ENCODE measurements around the gene AKAP13. TPM values are rescaled to one million over a fixed set of nuclear protein-coding genes. Genes with fewer than 3 reads are reported as not detected.

AKAP13 gene
- polyA plus RNA-seq, 4 donors, result 39.4 to 71.6 (median 58.5) TPM

DNA sequence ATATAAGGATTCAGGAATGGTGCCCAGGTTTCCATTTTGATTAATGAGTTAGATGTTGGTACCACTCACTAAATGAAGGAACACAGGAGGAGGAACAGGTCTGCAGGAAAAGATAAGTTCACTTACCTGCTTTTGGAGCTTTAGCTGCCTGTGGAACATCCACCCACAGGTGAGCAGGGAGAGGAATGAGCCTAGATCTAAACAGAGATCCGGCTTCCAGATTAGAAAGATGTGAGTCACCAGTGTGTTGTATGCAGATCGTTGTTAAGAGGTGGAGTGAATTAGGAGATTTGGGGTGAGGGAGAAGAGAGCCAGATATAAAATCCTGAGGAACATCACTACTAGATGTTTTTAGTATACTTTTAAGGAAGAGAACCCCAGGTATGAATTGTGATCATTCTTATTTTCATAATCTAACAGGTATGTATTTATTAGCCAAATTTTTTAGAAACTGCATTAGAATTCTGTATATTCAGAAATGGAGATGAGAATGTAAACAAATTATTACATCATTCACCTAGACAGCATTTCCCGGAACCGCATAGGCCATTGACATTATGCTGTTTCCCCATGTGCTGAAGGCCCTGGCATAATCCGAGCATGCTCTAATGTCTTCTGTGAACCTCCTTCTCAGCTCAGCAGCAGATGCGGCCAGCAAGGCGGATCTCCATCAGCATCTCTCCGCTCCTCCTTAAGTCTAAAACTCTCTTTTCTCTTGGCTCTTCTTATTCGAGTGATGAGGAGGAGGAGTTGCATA is 296.1 kb downstream of the AKAP13 start:
- WGBS, 3 donors, result 85 to 87% (median 85%) methylated on average over 9 of the region's 9 CpGs
- Histone ChIP-seq H3K4me3 (ENCODE audit: low read depth in 1 of 3, low read length in 3 of 3) (no peak overlapping the region), H3K4me1 (ENCODE audit: control insufficient read depth in 3 of 3, insufficient read depth in 2 of 3, low read depth in 1 of 3, low read length in 2 of 3) (no peaks in the 10 kb centered on the region), H3K27ac (ENCODE audit: low read depth in 1 of 3, low read length in 2 of 3) (no peak overlapping the region), H3K27me3 (ENCODE audit: control insufficient read depth in 3 of 3, insufficient read depth in 3 of 3, low read length in 3 of 3) (no peaks in the 10 kb centered on the region), H3K36me3 (ENCODE audit: control insufficient read depth in 3 of 3, insufficient read depth in 2 of 3, low read depth in 1 of 3, low read length in 3 of 3) (peaks cover 7 to 28% (median 20%) of the 10 kb centered on the region in 3 donors), H3K9me3 (ENCODE audit: control insufficient read depth in 2 of 2, insufficient read depth in 1 of 2, low read depth in 1 of 2, low read length in 1 of 2) (no peaks in the 10 kb centered on the region)
- no peak for FAIRE-seq
- no peak for DNase-seq

- FAIRE-seq (no peak), DNase-seq (no peak)
- Histone ChIP-seq H3K9me3 (ENCODE audit: control insufficient read depth in 2 of 2, insufficient read depth in 1 of 2, low read depth in 1 of 2, low read length in 1 of 2) (no peaks in the 10 kb centered on the region), H3K4me1 (ENCODE audit: control insufficient read depth in 3 of 3, insufficient read depth in 2 of 3, low read depth in 1 of 3, low read length in 2 of 3) (no peaks in the 10 kb centered on the region), H3K27me3 (ENCODE audit: control insufficient read depth in 3 of 3, insufficient read depth in 3 of 3, low read length in 3 of 3) (no peaks in the 10 kb centered on the region), H3K4me3 (ENCODE audit: low read depth in 1 of 3, low read length in 3 of 3) (no peak overlapping the region), H3K36me3 (ENCODE audit: control insufficient read depth in 3 of 3, insufficient read depth in 2 of 3, low read depth in 1 of 3, low read length in 3 of 3) (peaks cover 4 to 29% (median 20%) of the 10 kb centered on the region in 3 donors), H3K27ac (ENCODE audit: low read depth in 1 of 3, low read length in 2 of 3) (no peak overlapping the region)
- WGBS, 3 donors, result 91 to 96% (median 91%) methylated on average over 4 of the region's 4 CpGs
Observed at GRCh38 chr15:85679231-85679630, 298.8 kb downstream of the AKAP13 start.

GRCh38 chr15:85681386-85681785 is 301.0 kb downstream of the AKAP13 start:
- H3K4me3 ChIP-seq (ENCODE audit: low read depth in 1 of 3, low read length in 3 of 3), result no peak overlapping the region
- WGBS, 3 donors, result 59 to 79% (median 65%) methylated on average over 4 of the region's 4 CpGs
- no peaks in the 10 kb centered on the region for H3K27me3 ChIP-seq (ENCODE audit: control insufficient read depth in 3 of 3, insufficient read depth in 3 of 3, low read length in 3 of 3)
- no peaks in the 10 kb centered on the region for H3K4me1 ChIP-seq (ENCODE audit: control insufficient read depth in 3 of 3, insufficient read depth in 2 of 3, low read depth in 1 of 3, low read length in 2 of 3)
- DNase-seq (peak; percentile 43 to 57), FAIRE-seq (no peak)
- peaks cover 4 to 36% (median 18%) of the 10 kb centered on the region in 3 donors for H3K36me3 ChIP-seq (ENCODE audit: control insufficient read depth in 3 of 3, insufficient read depth in 2 of 3, low read depth in 1 of 3, low read length in 3 of 3)
- H3K27ac ChIP-seq (ENCODE audit: low read depth in 1 of 3, low read length in 2 of 3), result no peak overlapping the region
- H3K9me3 ChIP-seq (ENCODE audit: control insufficient read depth in 2 of 2, insufficient read depth in 1 of 2, low read depth in 1 of 2, low read length in 1 of 2), result no peaks in the 10 kb centered on the region

- H3K9me3 ChIP-seq (ENCODE audit: control insufficient read depth in 2 of 2, insufficient read depth in 1 of 2, low read depth in 1 of 2, low read length in 1 of 2), result no peaks in the 10 kb centered on the region
- H3K4me1 ChIP-seq (ENCODE audit: control insufficient read depth in 3 of 3, insufficient read depth in 2 of 3, low read depth in 1 of 3, low read length in 2 of 3), result peaks cover 0 to 3% (median 0%) of the 10 kb centered on the region in 3 donors
- H3K27me3 ChIP-seq (ENCODE audit: control insufficient read depth in 3 of 3, insufficient read depth in 3 of 3, low read length in 3 of 3), result no peaks in the 10 kb centered on the region
- DNase-seq, result no peak
- H3K36me3 ChIP-seq (ENCODE audit: control insufficient read depth in 3 of 3, insufficient read depth in 2 of 3, low read depth in 1 of 3, low read length in 3 of 3), result peaks cover 2 to 27% (median 22%) of the 10 kb centered on the region in 3 donors
- WGBS, 3 donors, result 89 to 95% (median 92%) methylated on average over 6 of the region's 6 CpGs
- no peak for FAIRE-seq
- no peak overlapping the region for H3K27ac ChIP-seq (ENCODE audit: low read depth in 1 of 3, low read length in 2 of 3)
- H3K4me3 ChIP-seq (ENCODE audit: low read depth in 1 of 3, low read length in 3 of 3), result no peak overlapping the region
Observed at GRCh38 chr15:85684174-85684710, 303.8 kb downstream of the AKAP13 start.

- Histone ChIP-seq H3K4me1 (ENCODE audit: control insufficient read depth in 3 of 3, insufficient read depth in 2 of 3, low read depth in 1 of 3, low read length in 2 of 3) (peaks cover 0 to 7% (median 0%) of the 10 kb centered on the region in 3 donors), H3K27me3 (ENCODE audit: control insufficient read depth in 3 of 3, insufficient read depth in 3 of 3, low read length in 3 of 3) (no peaks in the 10 kb centered on the region), H3K4me3 (ENCODE audit: low read depth in 1 of 3, low read length in 3 of 3) (no peak overlapping the region), H3K27ac (ENCODE audit: low read depth in 1 of 3, low read length in 2 of 3) (no peak overlapping the region), H3K36me3 (ENCODE audit: control insufficient read depth in 3 of 3, insufficient read depth in 2 of 3, low read depth in 1 of 3, low read length in 3 of 3) (peaks cover 2 to 27% (median 22%) of the 10 kb centered on the region in 3 donors), H3K9me3 (ENCODE audit: control insufficient read depth in 2 of 2, insufficient read depth in 1 of 2, low read depth in 1 of 2, low read length in 1 of 2) (no peaks in the 10 kb centered on the region)
- DNase-seq (no peak), FAIRE-seq (no peak)
- 85 to 87% (median 86%) methylated on average over 9 of the region's 9 CpGs for WGBS, 3 donors
Observed at GRCh38 chr15:85685356-85685755, 305.0 kb downstream of the AKAP13 start.

GRCh38 chr15:85687329-85687728 is 306.9 kb downstream of the AKAP13 start:
- H3K4me3 ChIP-seq (ENCODE audit: low read depth in 1 of 3, low read length in 3 of 3), result no peak overlapping the region
- H3K36me3 ChIP-seq (ENCODE audit: control insufficient read depth in 3 of 3, insufficient read depth in 2 of 3, low read depth in 1 of 3, low read length in 3 of 3), result peaks cover 2 to 31% (median 22%) of the 10 kb centered on the region in 3 donors
- DNase-seq, result no peak
- no peaks in the 10 kb centered on the region for H3K9me3 ChIP-seq (ENCODE audit: control insufficient read depth in 2 of 2, insufficient read depth in 1 of 2, low read depth in 1 of 2, low read length in 1 of 2)
- FAIRE-seq, result no peak
- H3K4me1 ChIP-seq (ENCODE audit: control insufficient read depth in 3 of 3, insufficient read depth in 2 of 3, low read depth in 1 of 3, low read length in 2 of 3), result peaks cover 0 to 7% (median 0%) of the 10 kb centered on the region in 3 donors
- 82 to 90% (median 82%) methylated on average over 2 of the region's 2 CpGs for WGBS, 3 donors
- no peaks in the 10 kb centered on the region for H3K27me3 ChIP-seq (ENCODE audit: control insufficient read depth in 3 of 3, insufficient read depth in 3 of 3, low read length in 3 of 3)
- H3K27ac ChIP-seq (ENCODE audit: low read depth in 1 of 3, low read length in 2 of 3), result no peak overlapping the region

DNA sequence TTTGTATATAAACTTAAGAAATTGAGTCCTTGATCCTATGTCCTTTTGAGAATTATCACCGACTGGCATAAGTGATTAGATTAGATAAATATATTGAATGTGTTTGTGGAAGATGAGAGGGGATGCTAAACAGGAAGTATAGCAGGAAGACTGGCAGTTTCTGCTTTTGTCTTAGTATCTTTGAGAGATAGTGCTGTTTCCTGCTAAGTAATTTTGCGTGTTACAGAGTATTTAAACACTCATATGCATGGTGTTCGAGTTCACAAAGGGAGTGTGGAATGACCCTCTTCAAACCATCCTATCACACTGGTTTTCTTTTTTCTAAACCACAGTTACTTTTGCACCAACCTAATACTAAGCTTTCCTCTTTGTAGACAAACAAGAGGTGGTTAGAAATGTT is 308.3 kb downstream of the AKAP13 start:
- WGBS, 3 donors, result 29 to 55% (median 45%) methylated on average over 3 of the region's 3 CpGs
- Histone ChIP-seq H3K9me3 (ENCODE audit: control insufficient read depth in 2 of 2, insufficient read depth in 1 of 2, low read depth in 1 of 2, low read length in 1 of 2) (no peaks in the 10 kb centered on the region), H3K4me1 (ENCODE audit: control insufficient read depth in 3 of 3, insufficient read depth in 2 of 3, low read depth in 1 of 3, low read length in 2 of 3) (peaks cover 0 to 7% (median 0%) of the 10 kb centered on the region in 3 donors), H3K4me3 (ENCODE audit: low read depth in 1 of 3, low read length in 3 of 3) (no peak overlapping the region), H3K27ac (ENCODE audit: low read depth in 1 of 3, low read length in 2 of 3) (peak overlapping the region in 1 of 3 donors; percentile 42), H3K27me3 (ENCODE audit: control insufficient read depth in 3 of 3, insufficient read depth in 3 of 3, low read length in 3 of 3) (no peaks in the 10 kb centered on the region), H3K36me3 (ENCODE audit: control insufficient read depth in 3 of 3, insufficient read depth in 2 of 3, low read depth in 1 of 3, low read length in 3 of 3) (peaks cover 2 to 24% (median 24%) of the 10 kb centered on the region in 3 donors)
- FAIRE-seq (no peak), DNase-seq (no peak)

DNA sequence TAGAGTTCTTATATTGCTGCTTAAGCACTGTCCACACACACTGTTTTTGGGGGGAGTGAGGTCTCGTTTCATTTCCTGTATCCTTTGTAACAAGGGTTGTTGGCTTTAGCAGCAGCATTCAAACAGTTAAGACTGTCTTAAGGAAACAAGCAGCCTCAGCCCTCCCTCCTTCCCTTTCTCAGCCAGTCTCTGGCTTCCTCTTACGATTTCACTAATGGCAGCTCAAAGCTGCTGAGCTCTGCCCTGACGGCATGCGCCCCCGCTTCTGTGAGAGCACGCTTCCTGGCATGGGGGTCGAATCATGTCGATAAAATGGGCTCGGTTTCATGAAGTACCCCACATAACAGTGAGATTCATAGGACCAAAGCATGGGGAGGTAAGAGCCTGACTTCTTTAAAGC is 309.3 kb downstream of the AKAP13 start:
- peaks cover 0 to 7% (median 0%) of the 10 kb centered on the region in 3 donors for H3K4me1 ChIP-seq (ENCODE audit: control insufficient read depth in 3 of 3, insufficient read depth in 2 of 3, low read depth in 1 of 3, low read length in 2 of 3)
- H3K9me3 ChIP-seq (ENCODE audit: control insufficient read depth in 2 of 2, insufficient read depth in 1 of 2, low read depth in 1 of 2, low read length in 1 of 2), result no peaks in the 10 kb centered on the region
- H3K27me3 ChIP-seq (ENCODE audit: control insufficient read depth in 3 of 3, insufficient read depth in 3 of 3, low read length in 3 of 3), result no peaks in the 10 kb centered on the region
- peak overlapping the region; percentile 30 to 41 (median 40) for H3K4me3 ChIP-seq (ENCODE audit: low read depth in 1 of 3, low read length in 3 of 3)
- DNase-seq (peak; percentile 45 to 62), FAIRE-seq (no peak)
- 9 to 66% (median 58%) methylated on average over 9 of the region's 9 CpGs for WGBS, 3 donors
- H3K36me3 ChIP-seq (ENCODE audit: control insufficient read depth in 3 of 3, insufficient read depth in 2 of 3, low read depth in 1 of 3, low read length in 3 of 3), result peaks cover 4 to 24% (median 23%) of the 10 kb centered on the region in 3 donors
- H3K27ac ChIP-seq (ENCODE audit: low read depth in 1 of 3, low read length in 2 of 3), result peak overlapping the region; percentile 26 to 81 (median 80)
